ENCODE data around the gene CACNA1C. TPM values are rescaled to one million over a fixed set of nuclear protein-coding genes. Genes with fewer than 3 reads are reported as not detected.

Gene CACNA1C
- total RNA-seq, 1 donor from 2014 or later, result 201 TPM

DNA sequence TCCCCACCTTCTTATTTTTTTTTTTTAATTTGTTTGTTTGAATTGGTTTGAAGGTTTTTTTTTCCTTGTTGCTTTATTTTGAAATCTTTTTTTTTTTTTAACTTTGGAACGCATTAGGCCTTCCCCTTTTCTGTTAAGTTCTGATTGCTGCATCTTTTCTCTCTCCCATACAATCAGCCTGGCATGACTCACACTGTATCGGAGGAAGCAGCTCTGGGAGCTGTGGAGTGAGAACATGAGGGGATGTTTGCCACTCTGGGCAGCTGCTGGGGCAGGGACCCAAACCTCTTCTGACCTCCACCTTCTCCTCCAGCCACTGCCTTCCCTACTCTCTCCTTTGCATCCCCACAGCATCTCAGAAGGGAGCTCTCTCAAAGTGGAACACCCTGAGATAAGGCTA is 581.7 kb downstream of the CACNA1C start:
- intact Hi-C loops (cut with micrococcal nuclease), result no loop called here
- ATAC-seq (no peak), DNase-seq (no peak)

DNA sequence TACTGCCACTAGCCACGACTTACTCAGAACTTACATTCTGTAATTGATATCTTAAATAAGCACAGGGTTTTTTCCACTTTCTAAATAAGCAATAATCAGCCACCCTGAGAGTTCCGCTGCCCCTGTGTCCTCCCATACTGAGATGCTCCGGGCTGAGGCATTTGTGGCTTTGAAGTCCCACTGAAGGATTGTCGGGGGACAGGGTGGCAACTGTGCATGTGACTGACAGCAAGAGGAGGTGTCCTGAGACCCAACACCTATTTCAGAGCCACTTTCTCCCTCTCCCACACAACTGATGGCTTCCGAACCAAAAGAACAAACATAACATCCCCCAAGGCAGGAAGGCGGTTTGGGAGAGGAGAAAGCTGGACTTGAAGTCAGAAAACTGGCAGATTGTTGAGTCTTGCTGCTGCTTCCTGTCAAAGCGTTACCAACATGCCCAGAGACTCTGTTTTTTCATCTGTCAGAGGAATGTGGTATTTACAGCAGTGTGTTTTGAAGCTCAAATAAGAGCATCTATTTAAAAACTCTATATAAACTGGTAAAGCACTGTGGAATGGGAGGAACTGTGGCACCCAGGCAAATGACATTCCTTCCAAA is 584.1 kb downstream of the CACNA1C start:
- no peak for DNase-seq
- ATAC-seq, result no peak
- intact Hi-C loops (cut with micrococcal nuclease), result no loop called here

DNA sequence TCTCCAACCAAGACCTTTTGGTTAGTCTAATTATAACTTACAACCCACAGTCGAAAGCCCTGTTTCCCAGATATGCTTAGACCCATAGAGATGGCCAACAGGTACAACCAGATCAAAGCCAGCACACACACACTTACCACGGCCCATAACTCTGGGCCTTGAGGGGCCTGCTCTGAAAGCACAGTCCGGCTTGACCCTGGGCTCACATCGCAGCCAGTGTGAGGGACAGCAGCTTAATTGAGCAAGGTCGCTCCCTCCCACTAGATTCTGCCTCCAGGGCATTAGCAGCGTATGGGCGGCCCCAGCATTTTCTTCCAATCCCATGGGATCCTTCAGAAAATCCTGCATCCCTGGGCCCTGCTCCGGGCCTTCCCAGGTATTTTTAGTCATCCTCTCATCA is 584.6 kb downstream of the CACNA1C start:
- no peak for DNase-seq
- ATAC-seq, result no peak
- intact Hi-C loops (cut with micrococcal nuclease), result no loop called here

DNA sequence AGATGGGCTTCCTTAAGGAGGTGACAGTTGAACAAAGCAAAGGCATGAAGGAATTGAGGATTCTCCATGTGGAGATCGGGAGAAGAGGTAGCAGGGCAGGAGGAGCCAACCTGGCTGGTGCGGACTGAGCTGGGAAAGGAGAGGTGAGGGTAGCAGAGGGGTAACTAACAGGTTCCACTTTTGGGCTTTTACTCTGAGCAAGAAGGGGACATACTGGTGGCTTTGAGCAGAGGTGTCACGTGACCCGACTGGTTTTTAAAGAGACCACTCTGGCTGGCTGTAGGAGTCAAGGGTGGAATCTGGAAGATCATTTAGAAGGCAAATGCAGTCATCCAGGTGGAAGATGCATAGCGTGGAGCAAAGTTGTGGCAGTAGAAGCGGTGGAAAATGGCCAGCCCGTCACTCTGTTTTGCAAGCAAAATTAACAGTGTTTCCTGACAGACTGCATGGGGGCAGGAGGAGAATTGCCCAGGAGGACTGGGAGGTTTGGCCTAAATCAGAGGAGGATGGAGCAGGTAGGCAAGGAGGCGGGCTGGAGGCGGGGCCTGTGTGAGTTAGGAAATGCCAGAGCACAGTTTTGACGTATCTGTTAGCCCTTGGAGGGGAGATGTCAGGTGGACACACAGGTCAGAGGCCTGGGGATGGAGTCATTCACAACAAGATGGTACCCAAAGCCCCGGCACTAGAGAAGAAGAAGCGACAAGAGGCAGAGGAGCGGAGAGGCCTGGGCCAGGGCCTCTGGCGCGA is 585.7 kb downstream of the CACNA1C start:
- DNase-seq (no peak), ATAC-seq (no peak)
- intact Hi-C loops (cut with micrococcal nuclease), result no loop called here

DNA sequence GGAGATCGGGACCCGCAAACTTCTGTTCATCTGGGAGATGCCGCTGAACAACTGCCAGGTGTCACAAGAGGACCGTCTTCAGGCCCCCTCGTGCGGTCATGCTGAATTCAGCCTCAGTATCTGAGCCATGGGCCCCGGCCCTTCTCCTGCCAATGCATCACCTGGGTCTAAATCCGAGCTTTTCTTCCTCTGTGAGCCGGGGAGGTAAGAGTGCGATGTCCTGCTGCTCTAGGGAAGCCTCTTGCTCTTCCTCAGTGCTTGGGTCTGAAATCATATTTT is 586.2 kb downstream of the CACNA1C start:
- intact Hi-C loops (cut with micrococcal nuclease), result no loop called here
- no peak for ATAC-seq

DNA sequence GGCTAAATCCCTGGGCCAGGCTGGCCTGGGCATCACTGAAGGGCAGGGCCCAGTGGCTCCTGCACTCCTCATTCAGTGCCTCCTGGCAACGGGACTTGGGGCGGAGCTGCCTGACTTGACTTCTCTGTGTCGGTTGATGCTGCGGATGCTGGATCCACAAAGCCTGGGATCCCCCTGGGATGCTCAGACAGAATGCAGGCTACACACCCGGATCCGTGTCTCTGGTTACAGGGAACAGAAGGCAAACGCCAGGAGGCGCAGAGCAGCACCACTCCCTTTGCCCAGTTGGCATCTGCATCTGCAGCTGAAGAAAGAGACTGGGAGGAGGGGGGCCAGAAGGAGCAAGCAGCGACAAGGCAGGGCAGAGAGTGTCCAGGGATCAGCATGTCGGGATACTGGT is 587.5 kb downstream of the CACNA1C start:
- intact Hi-C loops (cut with micrococcal nuclease), result no loop called here
- peak; percentile 4 for ATAC-seq
- no peak for DNase-seq

More for the DNA sequence above, 586.2 kb downstream of the CACNA1C start:
- DNase-seq, result no peak

DNA sequence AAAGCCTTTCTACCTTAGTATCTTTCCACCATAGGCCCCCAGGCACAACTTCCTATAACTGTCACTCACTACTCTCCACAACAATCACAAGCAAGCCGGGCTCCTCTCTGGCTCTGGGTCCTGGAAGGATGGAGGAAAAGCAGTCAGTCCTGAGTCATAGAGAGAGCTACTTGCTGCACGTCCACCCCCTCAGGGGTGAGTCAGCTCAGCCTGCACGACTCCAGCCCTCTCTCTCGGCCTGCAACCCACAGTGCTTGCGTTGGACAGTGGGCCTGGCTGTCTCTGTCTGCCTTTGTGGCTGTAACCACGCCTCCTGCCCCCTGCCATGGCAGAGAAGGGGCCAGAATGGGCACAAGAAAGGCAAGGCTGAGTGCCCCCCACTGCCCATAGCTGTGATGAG is 587.9 kb downstream of the CACNA1C start:
- peak; percentile 52 for DNase-seq
- peak; percentile 70 for ATAC-seq
- intact Hi-C loops (cut with micrococcal nuclease), result no loop called here

DNA sequence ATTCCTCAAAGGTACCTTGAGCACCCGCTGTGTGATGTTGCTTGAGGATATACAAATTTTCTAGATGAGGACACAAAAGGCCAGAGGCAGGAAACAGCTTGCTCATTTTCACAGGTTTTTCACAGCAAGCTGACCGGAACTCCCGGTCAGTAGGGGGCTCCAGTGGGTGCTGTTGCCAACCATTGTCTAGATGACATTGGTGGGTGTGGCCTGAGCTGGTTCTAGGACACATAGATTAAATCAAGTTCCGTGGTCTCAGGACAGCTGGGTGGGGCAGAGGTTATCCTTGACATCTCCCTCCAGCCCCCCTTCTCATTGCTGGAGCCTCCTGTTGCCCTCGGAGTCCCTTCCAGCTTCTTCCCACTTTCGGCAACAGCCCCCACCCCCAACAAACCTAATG is 588.4 kb downstream of the CACNA1C start:
- intact Hi-C loops (cut with micrococcal nuclease), result no loop called here
- no peak for DNase-seq
- peak; percentile 17 for ATAC-seq

DNA sequence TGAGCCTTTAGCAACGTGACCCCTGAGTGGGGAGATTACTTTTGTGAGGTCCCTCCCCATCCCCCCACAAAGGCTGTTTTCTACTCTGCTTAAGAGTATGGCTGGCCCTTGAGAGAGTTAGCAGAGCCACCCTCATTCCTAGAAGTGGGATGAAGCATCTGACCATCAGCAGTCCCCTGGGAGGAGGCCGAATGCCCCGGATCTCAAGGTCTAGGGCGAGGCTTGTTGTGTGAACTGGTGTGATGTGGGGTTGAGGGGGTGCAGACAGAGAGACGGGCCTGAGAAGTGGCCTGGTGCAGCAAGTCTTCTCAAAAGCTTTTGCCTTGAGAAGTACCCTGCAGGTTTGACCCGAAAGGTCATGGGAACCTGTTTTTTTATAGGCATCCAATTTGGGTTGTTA is 589.0 kb downstream of the CACNA1C start:
- DNase-seq (no peak), ATAC-seq (no peak)
- intact Hi-C loops (cut with micrococcal nuclease), result no loop called here

DNA sequence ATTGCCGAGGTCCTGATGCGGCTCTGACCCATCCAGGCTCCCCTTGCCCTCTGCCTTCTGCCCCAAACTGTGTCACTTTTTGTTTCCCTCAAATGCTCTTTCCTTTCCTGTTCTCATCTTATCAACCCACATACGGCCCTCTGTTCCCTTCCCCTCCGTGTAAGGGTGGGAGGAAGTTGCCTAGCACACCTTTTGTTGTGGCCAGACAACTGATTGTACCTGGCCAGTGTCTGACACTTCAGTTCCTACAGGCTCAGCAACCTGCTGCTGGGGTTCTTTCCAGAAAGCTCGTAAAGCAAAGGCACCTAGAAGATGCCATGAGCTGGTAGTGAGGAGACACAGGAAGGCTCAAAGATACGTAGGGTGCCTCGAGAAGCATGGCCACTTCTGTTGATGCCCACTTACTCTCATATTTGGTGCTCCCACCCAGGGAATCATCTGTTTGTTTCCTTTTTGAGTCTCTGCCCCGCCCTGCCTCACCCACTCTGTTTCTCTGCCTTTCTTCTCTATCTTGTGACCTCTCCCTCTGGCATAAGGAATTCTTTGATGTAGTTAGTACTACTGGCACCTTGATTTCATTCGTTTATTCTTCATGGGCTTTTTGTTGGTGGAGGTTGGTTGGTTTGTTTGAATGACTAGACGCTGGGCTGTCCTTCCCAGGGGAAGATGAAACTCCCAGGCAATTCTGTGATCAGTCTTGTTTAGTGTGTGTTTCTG is 589.5 kb downstream of the CACNA1C start:
- no peak for DNase-seq
- intact Hi-C loops (cut with micrococcal nuclease), result no loop called here

DNA sequence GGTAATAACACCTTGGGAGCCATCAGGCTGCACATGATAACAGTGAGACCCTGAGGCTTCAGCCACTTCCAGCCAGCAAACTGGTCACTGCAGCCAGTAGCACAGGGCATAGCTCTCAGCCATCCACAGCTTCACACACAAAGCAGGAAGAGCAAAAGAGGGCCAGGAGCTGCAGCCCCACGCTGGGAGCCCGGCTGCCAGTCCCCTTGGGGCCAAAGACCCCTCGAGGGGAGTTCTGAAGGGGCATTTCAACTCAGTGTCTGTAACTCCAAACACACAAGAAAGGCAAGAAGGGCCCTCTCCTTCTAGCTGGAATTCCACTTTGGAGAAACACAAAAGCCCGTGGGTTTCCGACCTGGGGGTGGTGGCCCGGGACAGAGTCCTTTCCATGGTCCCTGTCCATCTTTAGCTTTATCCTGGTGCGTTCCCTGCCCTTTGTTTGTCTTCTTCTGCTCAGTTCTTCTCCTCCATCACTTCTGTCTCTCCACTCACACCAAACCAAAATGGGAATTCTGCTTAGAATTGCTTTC is 590.2 kb downstream of the CACNA1C start:
- no peak for DNase-seq
- intact Hi-C loops (cut with micrococcal nuclease), result no loop called here
- no peak for ATAC-seq

More for the DNA sequence above, 589.5 kb downstream of the CACNA1C start:
- no peak for ATAC-seq

DNA sequence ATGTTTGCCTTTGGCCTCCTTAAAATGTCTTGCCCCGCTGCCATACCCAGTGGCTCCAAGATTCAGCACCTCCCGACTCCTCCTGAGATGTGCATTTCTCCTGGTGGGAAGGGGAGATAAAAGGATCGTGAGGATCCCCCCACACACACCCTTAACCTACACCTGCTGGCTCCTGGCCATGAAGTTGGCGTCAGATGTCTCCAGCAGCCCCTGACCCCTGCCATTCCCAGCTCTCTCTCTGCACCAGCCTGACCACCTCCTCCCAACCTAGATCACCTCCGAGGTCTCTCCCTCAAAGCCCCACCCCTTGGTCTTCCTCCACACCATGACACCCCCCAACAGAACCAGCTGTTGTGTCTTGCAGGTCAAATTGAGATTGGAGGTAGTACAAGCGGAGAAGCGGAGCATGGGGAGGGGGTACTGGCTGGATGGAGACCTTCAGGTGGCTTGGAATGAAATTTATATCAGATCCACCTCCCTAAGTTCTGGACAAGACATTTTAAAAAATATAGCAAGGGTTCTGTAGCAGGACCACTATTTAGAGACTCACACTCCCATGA is 590.9 kb downstream of the CACNA1C start:
- ATAC-seq, result no peak
- no peak for DNase-seq
- intact Hi-C loops (cut with micrococcal nuclease), result no loop called here

DNA sequence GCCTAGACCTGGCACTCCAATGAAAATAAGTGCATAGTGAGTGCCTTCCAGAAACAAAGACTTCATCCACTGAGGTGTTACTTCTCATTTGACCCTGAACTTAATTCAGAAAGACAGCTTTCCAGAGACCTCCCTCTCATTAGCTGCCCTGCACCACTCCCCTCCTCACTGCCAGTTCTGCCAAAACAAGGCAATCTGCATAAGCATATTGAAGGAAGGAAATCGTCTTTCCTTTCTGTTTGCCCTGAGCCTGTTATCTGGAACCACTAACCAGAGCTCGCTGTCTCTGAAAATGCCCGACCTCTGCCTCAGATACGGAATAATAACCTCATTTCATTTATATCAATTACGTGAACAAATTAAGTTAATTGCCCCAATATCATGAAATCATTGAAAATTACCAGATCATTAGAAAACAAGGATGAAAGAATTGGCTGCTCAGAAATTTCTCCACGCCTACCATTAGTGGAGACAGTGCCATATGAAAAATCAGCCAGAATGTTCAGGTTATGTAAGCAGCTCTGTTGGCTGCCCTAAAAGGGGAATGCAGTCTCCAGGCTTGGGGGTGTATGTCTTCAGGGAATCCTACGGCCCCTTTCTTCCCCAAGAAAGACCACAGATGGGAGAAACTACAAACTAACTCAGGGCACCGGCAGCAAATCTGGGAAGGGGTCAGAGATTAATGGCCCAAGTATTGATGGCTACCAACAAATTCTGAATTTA is 592.1 kb downstream of the CACNA1C start:
- intact Hi-C loops (cut with micrococcal nuclease), result no loop called here
- ATAC-seq, result no peak

DNA sequence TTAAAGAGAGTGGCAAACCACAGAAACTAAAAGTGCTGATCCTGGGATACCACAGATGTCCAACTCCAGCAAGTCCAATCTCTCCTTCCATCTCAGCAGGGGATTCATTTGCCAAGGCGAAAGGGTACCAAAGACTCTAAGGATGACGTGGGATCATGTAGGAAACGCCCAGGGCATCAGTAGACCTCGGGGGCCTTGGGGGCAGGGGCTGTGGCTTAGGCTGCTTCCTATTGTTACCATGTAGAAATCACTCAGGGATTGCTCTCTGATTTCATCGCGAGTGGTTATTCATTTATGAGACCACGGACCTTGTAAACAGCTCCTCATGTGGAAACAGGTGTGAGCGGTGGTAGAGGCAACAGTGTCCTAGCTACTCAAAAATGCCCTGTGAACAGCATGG is 592.7 kb downstream of the CACNA1C start:
- DNase-seq (no peak), ATAC-seq (no peak)
- intact Hi-C loops (cut with micrococcal nuclease), result no loop called here

More for the DNA sequence above, 592.1 kb downstream of the CACNA1C start:
- no peak for DNase-seq

DNA sequence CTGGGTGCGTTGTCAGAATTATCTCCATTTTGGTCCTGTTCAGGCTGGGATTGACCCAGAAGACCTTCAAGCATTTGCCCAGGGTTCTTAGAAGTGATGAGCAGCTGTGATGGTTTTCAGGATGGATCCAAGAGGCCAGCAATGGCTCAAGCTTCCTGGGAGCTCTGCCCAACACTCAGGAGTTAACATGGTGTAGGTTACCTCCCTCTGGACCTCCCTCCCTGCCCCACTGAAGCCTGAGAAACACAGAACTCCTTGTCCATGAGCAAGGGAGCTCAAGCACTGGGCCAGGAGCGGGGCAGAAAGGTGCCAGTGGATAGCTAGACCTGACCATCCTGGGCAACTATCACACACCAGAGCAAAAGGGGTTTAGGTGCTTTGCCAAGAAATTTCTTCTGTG is 593.6 kb downstream of the CACNA1C start:
- intact Hi-C loops (cut with micrococcal nuclease), result no loop called here
- no peak for DNase-seq
- peak; percentile 10 for ATAC-seq

DNA sequence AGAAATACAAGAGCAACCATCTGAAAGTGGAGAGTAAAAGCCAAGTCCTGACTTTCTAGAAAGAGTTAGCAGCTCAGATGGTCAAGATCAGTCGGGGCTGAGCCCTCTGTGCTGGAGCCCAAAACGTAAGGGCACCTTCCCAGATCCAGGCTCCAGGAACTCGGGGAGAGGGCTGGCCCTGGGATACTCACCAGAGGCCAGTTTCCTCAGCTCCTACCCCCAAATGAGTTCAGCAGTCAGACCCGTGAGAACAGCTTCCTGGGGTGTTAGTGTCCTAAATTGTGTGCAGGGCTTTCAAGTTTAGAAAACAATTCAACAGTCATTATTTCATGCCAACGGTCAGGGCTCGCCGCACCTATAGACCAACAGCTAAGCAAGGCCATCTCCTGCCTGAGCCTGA is 594.4 kb downstream of the CACNA1C start:
- DNase-seq (no peak), ATAC-seq (no peak)
- intact Hi-C loops (cut with micrococcal nuclease), result no loop called here

DNA sequence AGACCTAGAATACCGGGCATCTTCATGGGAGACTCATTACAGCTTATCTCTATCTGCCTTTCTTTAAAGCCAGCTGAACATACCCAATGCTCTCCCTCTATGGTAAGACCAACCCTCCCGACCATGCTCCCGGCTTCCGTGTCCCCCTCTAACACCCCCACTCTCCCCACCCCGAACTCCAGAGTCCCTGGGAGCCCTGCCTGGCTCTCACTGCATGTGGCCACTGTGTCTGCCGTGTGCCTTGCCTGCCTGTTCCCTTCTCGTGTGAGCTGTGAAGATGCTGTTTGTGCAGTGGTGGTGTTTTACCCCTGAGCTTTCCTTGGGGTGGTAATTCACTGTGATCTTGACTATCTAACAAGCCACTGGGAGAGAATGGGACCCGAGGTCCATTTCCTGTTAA is 595.6 kb downstream of the CACNA1C start:
- ATAC-seq, result no peak
- no peak for DNase-seq
- intact Hi-C loops (cut with micrococcal nuclease), result no loop called here

DNA sequence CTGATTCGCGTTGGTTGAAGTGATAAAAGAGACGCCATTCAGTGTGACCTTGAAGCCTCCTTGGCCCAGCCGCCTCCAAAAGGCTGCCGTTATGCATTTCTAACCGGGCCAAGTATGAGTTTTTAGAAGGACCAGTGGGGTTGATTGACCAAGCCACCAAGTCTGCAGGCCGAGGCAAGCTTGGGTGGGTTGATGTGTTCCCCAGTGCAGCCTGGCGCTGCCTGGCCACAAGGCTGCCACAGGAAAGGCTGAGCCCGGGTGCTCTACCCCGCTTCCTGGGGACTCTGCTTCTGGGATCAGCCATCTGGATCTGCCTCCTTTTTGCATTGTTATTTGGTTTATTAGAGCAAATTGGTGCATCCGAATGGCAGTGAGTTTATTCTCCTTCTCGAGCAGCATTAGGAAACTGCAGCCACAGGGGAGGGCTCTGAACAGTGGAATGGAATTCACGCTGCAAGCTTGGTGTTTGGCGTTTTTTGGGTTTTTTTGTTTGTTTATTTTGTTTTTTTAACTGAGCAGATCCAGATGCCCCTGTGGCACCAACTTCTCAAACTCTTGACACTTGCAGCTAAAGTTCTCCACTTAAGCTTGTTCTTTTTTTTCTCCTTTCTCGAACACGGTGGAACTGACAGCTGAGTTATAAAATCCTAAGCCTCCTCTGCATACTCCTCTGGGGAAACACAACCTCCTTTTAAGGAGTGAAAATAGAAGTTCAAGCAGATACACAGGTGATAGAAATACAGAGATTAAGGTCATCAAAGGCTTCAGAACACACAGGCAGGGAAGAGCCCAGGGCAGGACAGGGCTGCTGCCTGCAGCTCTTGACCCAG is 596.6 kb downstream of the CACNA1C start:
- intact Hi-C loops (cut with micrococcal nuclease), result no loop called here
- no peak for ATAC-seq
- no peak for DNase-seq

All from left ventricle myocardium superior (tissue), 1 donor.